H1 (cell line): ENCODE measurements around the gene RSF1. TPM values are rescaled to one million over a fixed set of nuclear protein-coding genes. Genes with fewer than 3 reads are reported as not detected.
A peak's percentile ranks its signal among the peaks of the same experiment; 100 is the strongest.

Experiments
- CTCF ChIA-PET: fragments of 300-600 bp; sonication (Branson Sonifier 250); formaldehyde crosslinking; loops from one replicate; lab custom pipeline; 2021; ENCODE audit not compliant: partially characterized antibody; lab: Charles Lee
- POLR2A ChIA-PET: fragments of 300-600 bp; sonication (Branson Sonifier 250); formaldehyde crosslinking; loops from one replicate; lab custom pipeline; 2021; ENCODE audit warnings: inconsistent platforms; ENCODE audit not compliant: partially characterized antibody; lab: Charles Lee
- DNase-seq, 2 experiments: peaks; one replicate each; pipeline versions ENCODE4 v3.0.0 to v3.0.0-alpha.2; 2010 to 2022; ENCODE audit warnings: low spot score in 2 of 2, low read depth in 1 of 2, mixed read lengths in 1 of 2
- FAIRE-seq: peaks from 2 replicates; lab custom pipeline; 2011; peaks lifted over from hg19 to GRCh38; lab: Jason Lieb, UNC
- H2AFZ ChIP-seq: 2 replicates; pipeline ENCODE4 v1.8.1; 2012; ENCODE audit warnings: low read length, inconsistent platforms
- H2AK5ac ChIP-seq: 2 replicates; pipeline ENCODE4 v1.6.1; 2013; ENCODE audit warnings: low read depth, low read length
- H2BK120ac ChIP-seq: replicated peaks from 2 replicates; pipeline ENCODE3; 2013; ENCODE audit warnings: low read depth, low read length, inconsistent platforms
- H2BK12ac ChIP-seq: 2 replicates; pipeline ENCODE4 v1.6.1; 2013; ENCODE audit warnings: low read depth, low read length
- H2BK15ac ChIP-seq: 2 replicates; pipeline ENCODE4 v1.6.1; 2013; ENCODE audit warnings: low read length
- H2BK20ac ChIP-seq: 2 replicates; pipeline ENCODE4 v1.6.1; 2013; ENCODE audit warnings: low read length
- H2BK5ac ChIP-seq: 2 replicates; pipeline ENCODE4 v1.6.1; 2013; ENCODE audit warnings: low read depth, low read length
- H3K14ac ChIP-seq: 2 replicates; pipeline ENCODE4 v1.6.1; 2013; ENCODE audit warnings: inconsistent platforms; ENCODE audit not compliant: insufficient read length
- H3K18ac ChIP-seq: 2 replicates; pipeline ENCODE4 v1.6.1; 2013; ENCODE audit warnings: low read length; ENCODE audit errors: extremely low read depth
- H3K23ac ChIP-seq: 2 replicates; pipeline ENCODE4 v1.6.1; 2013; ENCODE audit warnings: inconsistent platforms; ENCODE audit not compliant: insufficient read length
- H3K23me2 ChIP-seq: 2 replicates; pipeline ENCODE4 v1.6.1; 2013; ENCODE audit warnings: low read depth, low read length
- H3K27ac ChIP-seq: 2 replicates; pipeline ENCODE4 v1.6.1; 2011; ENCODE audit warnings: low read depth, low read length, inconsistent platforms
- H3K27me3 ChIP-seq, 4 experiments: replicated peaks in 1 of 4; 1 replicate in 1 of 4; 2 replicates in 3 of 4; pipeline versions ENCODE4 v1.6.1 to v1.8.1; 2011 to 2013; ENCODE audit warnings: low read length in 3 of 4, mild to moderate bottlenecking in 3 of 4, inconsistent platforms in 2 of 4, mixed read lengths in 2 of 4, moderate library complexity in 1 of 4; ENCODE audit not compliant: control insufficient read depth in 3 of 4, insufficient read depth in 3 of 4; ENCODE audit errors: extremely low read depth in 1 of 4
- H3K36me3 ChIP-seq, 4 experiments: 2 replicates each; pipeline versions ENCODE4 v1.6.1 to v1.8.1; 2011 to 2013; ENCODE audit warnings: mild to moderate bottlenecking in 4 of 4, low read length in 3 of 4, moderate library complexity in 2 of 4, control low read depth in 1 of 4, inconsistent platforms in 1 of 4; ENCODE audit not compliant: insufficient read depth in 4 of 4, control insufficient read depth in 2 of 4
- H3K4ac ChIP-seq: replicated peaks from 2 replicates; pipeline ENCODE3; 2013; ENCODE audit warnings: low read length, low read depth, mixed read lengths, inconsistent platforms; ENCODE audit not compliant: insufficient read length
- H3K4me1 ChIP-seq, 4 experiments: replicated peaks in 1 of 4; 1 replicate in 1 of 4; 2 replicates in 3 of 4; pipeline versions ENCODE4 v1.6.1 to v1.8.1; 2011 to 2013; ENCODE audit warnings: low read length in 3 of 4, inconsistent platforms in 2 of 4, mixed read lengths in 1 of 4; ENCODE audit not compliant: insufficient read depth in 4 of 4, control insufficient read depth in 3 of 4
- H3K4me2 ChIP-seq, 2 experiments: 2 replicates each; pipeline versions ENCODE4 v1.6.1 to v1.8.1; 2011 to 2013; ENCODE audit warnings: low read depth in 2 of 2, low read length in 2 of 2, control low read depth in 1 of 2, inconsistent platforms in 1 of 2, mild to moderate bottlenecking in 1 of 2; ENCODE audit not compliant: insufficient read depth in 1 of 2
- H3K4me3 ChIP-seq, 4 experiments: fragments of 200-600, 300-600 bp in 1 of 4; sonication (generic), shearing (Covaris generic), sonication (Bioruptor Twin) in 1 of 4; 2 replicates each; pipeline versions ENCODE4 v1.5.1 to v1.8.1; 2011 to 2016; ENCODE audit warnings: low read length in 4 of 4, low read depth in 3 of 4, control low read depth in 2 of 4, inconsistent platforms in 2 of 4, mild to moderate bottlenecking in 2 of 4, mixed read lengths in 1 of 4, moderate library complexity in 1 of 4; ENCODE audit not compliant: insufficient read depth in 2 of 4; ENCODE audit errors: extremely low read depth in 1 of 4
- H3K56ac ChIP-seq: replicated peaks from 2 replicates; pipeline ENCODE3; 2013; ENCODE audit warnings: low read depth, mild to moderate bottlenecking, mixed read lengths, low read length, inconsistent platforms; ENCODE audit not compliant: insufficient read length
- H3K79me1 ChIP-seq: 2 replicates; pipeline ENCODE4 v1.6.1; 2013; ENCODE audit warnings: low read depth, low read length, control low read depth
- H3K79me2 ChIP-seq, 2 experiments: 2 replicates each; pipeline versions ENCODE4 v1.6.1 to v1.8.1; 2012 to 2013; ENCODE audit warnings: low read length in 2 of 2, mild to moderate bottlenecking in 2 of 2, inconsistent platforms in 1 of 2; ENCODE audit not compliant: insufficient read depth in 2 of 2, control insufficient read depth in 1 of 2
- H3K9ac ChIP-seq, 4 experiments: replicated peaks in 1 of 4; 1 replicate in 1 of 4; 2 replicates in 3 of 4; pipeline versions ENCODE4 v1.6.1 to v1.8.1; 2011 to 2013; ENCODE audit warnings: low read depth in 3 of 4, low read length in 3 of 4, control low read depth in 2 of 4, mild to moderate bottlenecking in 2 of 4, moderate library complexity in 2 of 4, inconsistent platforms in 1 of 4; ENCODE audit errors: extremely low read depth in 1 of 4
- H3K9me3 ChIP-seq, 2 experiments: 2 replicates each; pipeline versions ENCODE4 v1.6.1 to v1.8.1; 2012 to 2013; ENCODE audit warnings: mild to moderate bottlenecking in 2 of 2, moderate library complexity in 2 of 2, control low read depth in 1 of 2, inconsistent platforms in 1 of 2, low read depth in 1 of 2, low read length in 1 of 2, mixed read lengths in 1 of 2; ENCODE audit not compliant: insufficient read depth in 2 of 2
- H4K20me1 ChIP-seq, 2 experiments: replicated peaks in 1 of 2; 2 replicates each; pipeline versions ENCODE3 to v1.8.1; 2011 to 2013; ENCODE audit warnings: inconsistent platforms in 2 of 2, low read length in 2 of 2, mild to moderate bottlenecking in 1 of 2; ENCODE audit not compliant: insufficient read depth in 2 of 2, control insufficient read depth in 1 of 2
- H4K5ac ChIP-seq: 2 replicates; pipeline ENCODE4 v1.6.1; 2013; ENCODE audit warnings: low read length, low read depth, mixed read lengths, inconsistent platforms; ENCODE audit not compliant: insufficient read length
- H4K8ac ChIP-seq: 2 replicates; pipeline ENCODE4 v1.8.0; 2013; ENCODE audit warnings: mild to moderate bottlenecking, moderate library complexity, low read length, inconsistent platforms; ENCODE audit not compliant: insufficient read depth; ENCODE audit errors: extremely low read depth
- H4K91ac ChIP-seq: replicated peaks from 2 replicates; pipeline ENCODE3; 2013; ENCODE audit warnings: low read length, mixed read lengths, inconsistent platforms; ENCODE audit not compliant: insufficient read length
- CEBPB ChIP-seq: IDR thresholded peaks from 2 replicates; pipeline ENCODE4 v1.6.1; 2012; ENCODE audit warnings: low read depth, low read length
- CREB1 ChIP-seq: IDR thresholded peaks from 2 replicates; pipeline ENCODE4 v1.6.1; 2012; ENCODE audit warnings: inconsistent platforms
- CTBP2 ChIP-seq: IDR thresholded peaks from 2 replicates; pipeline ENCODE4 v1.7.0; 2011; ENCODE audit warnings: borderline replicate concordance, mild to moderate bottlenecking, moderate library complexity, mixed read lengths, low read length; ENCODE audit not compliant: insufficient read depth, insufficient read length
- FOSL1 ChIP-seq: IDR thresholded peaks from 2 replicates; pipeline ENCODE4 v1.6.1; 2011; ENCODE audit warnings: mild to moderate bottlenecking, low read depth, low read length, moderate library complexity; ENCODE audit not compliant: insufficient read depth
- WGBS, 2 experiments: shearing (Covaris generic) in 1 of 2; methylation state at CpG; one replicate each; pipeline versions ENCODE4 v1.1.6 to v1.1.7; 2013 to 2015; ENCODE audit warnings: low lambda C conversion rate in 2 of 2, mixed read lengths in 2 of 2, inconsistent platforms in 1 of 2, low coverage in 1 of 2, missing lambda C conversion rate in 1 of 2; ENCODE audit not compliant: insufficient replicate concordance in 2 of 2, insufficient coverage in 1 of 2, insufficient read length in 1 of 2; ENCODE audit errors: extremely low coverage in 1 of 2, missing lambda C conversion rate in 1 of 2; 5-methylcytosine and 5-hydroxymethylcytosine counted together
- polyA plus RNA-seq, 7 experiments: library from polyadenylated mRNA; depleted of rRNA in 3 of 7; stranded (reverse) in 5 of 7; unstranded in 2 of 7; fragments of >200 nt in 5 of 7; fragments of 200-250 nt in 2 of 7; gene quantifications; 1 replicate in 5 of 7; 2 replicates in 1 of 7; 4 replicates in 1 of 7; pipeline versions ENCODE4 v1.2.1 to v1.2.3, GENCODE V29; 2011 to 2013; ENCODE audit warnings: missing spikeins in 2 of 7, mixed read lengths in 2 of 7
- total RNA-seq: library from RNA; stranded (reverse); fragmentation: NEBNext Ultra II Directional; extraction: Animal tissue kit (Norgen Biotek cat#: 25700); gene quantifications from 2 replicates; pipeline ENCODE4 v1.2.1, GENCODE V29; 2021
- TF ChIP-seq, protein P1 (sequence below): IDR thresholded peaks from 2 replicates; pipeline ENCODE4 v1.6.1; 2012; ENCODE audit warnings: inconsistent platforms
- TF ChIP-seq, protein P2 (sequence below), 3 experiments: IDR thresholded peaks; 1 replicate in 2 of 3; 2 replicates in 1 of 3; pipeline versions ENCODE4 v1.5.1 to v1.6.1; 2011; ENCODE audit warnings: low read length in 3 of 3, mild to moderate bottlenecking in 3 of 3, inconsistent platforms in 2 of 3, low read depth in 1 of 3, moderate library complexity in 1 of 3; ENCODE audit not compliant: insufficient read depth in 1 of 3; ENCODE audit errors: control extremely low read depth in 1 of 3

The RSF1 gene
- total and polyA plus RNA-seq, 2 of the 8 experiments (the other 6 are each of a cell fraction or from before 2014, with no cell fraction given) = 17.8 to 87.9 TPM

DNA sequence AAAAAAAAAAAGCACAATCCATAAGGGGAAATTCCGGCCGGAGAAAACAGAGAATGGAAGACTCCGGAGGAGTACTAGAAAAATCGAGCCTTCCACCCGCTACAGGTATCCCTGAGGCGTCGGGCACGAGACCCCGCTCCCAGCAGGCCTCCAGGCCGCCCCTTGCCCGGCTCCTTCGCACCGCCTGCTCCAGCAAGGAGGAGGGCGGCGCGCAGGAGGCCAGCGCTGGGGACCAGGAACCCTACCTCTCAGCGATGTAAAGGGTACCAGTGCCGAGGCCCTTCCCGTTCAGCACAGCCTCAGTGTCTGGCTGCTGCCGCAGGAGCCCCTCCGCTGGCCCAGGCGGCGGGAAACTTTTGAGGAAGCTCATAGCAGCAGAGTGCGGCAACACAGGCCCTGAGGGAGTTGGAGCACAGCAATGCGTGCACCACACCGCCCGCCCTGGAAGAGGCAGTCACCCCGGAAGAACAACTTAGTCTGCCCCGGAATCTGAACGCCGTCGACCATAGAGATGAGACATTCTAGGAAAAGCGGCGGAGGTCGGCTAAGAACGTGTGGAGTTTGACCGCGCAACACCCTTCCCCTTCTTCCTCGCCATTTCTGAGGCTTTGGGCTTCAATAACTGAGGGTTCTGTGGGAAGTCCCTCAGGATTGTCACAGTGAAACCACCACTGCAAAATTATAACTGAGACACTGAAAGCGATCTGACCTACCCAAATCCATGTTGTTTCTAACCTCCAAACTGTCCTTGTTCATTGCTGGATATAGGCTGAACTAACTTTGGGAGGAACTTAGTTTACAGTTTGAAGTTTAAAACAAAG is 183.0 kb downstream of the RSF1 start, which contains the start of gene CLNS1A:
TSS of gene CLNS1A (minus strand) at position 450 of the 821 bp plus-strand sequence. CDS start at position 370, 80 bp downstream.
- Histone ChIP-seq H3K36me3 (no peaks in the 10 kb centered on the region; a peak in 2 of 8 replicates), H4K20me1 (peaks cover 2 to 3% of the 10 kb centered on the region in 2 experiments), H3K9me3 (no peaks in the 10 kb centered on the region), H3K4me1 (peaks cover 2 to 7% (median 3%) of the 10 kb centered on the region in 4 experiments; a peak in 6 of 7 replicates), H3K23ac (no peak within 1 kb of the TSS), H2BK20ac (no peak within 1 kb of the TSS), H2AK5ac (no peak within 1 kb of the TSS), H2BK15ac (no peak within 1 kb of the TSS), H3K9ac (peak within 1 kb of the TSS; percentile 78 to 90 (median 88)), H4K8ac (peak within 1 kb of the TSS; percentile 88), H3K18ac (peak within 1 kb of the TSS; percentile 57; the same call in 1 of the 2 replicates), H2AFZ (peak within 1 kb of the TSS; percentile 37; the same call in 1 of the 2 replicates), H4K91ac (no peak within 1 kb of the TSS), H3K79me2 (peaks cover 12 to 48% of the 10 kb centered on the region in 2 experiments), H2BK5ac (peak within 1 kb of the TSS; percentile 86), H3K56ac (peak within 1 kb of the TSS; percentile 81), H3K14ac (no peak within 1 kb of the TSS), H3K4me2 (peak within 1 kb of the TSS; percentile 76 to 82), H3K4me3 (peak within 1 kb of the TSS; percentile 83 to 94 (median 90)), H3K27ac (peak within 1 kb of the TSS; percentile 76), H2BK12ac (no peak within 1 kb of the TSS), H3K79me1 (peaks cover 6% of the 10 kb centered on the region), H3K23me2 (peaks cover 5% of the 10 kb centered on the region; the same call in 1 of the 2 replicates), H4K5ac (peak within 1 kb of the TSS; percentile 74), H3K27me3 (no peaks in the 10 kb centered on the region), H3K4ac (no peak within 1 kb of the TSS), H2BK120ac (no peak within 1 kb of the TSS)
- WGBS, 2 experiments = 1% methylated on average over 41 of the region's 41 CpGs; no CpG with 5 or more reads in 1 of the 2 experiments
- ChIA-PET POLR2A (interaction anchor here (0.7 to 2.1 kb wide), 8 partner anchors 11 to 357 kb away, joined by 3 to 13 read pairs (median 4); partner anchors contain the start of gene INTS4), CTCF (interaction anchor here (0.8 to 1.1 kb wide), 2 partner anchors 9 to 210 kb away, joined by 3 to 4 read pairs; no protein-coding TSS in a partner anchor)
- DNase-seq (peak; percentile 64 to 85), FAIRE-seq (peak; percentile 7)
- no peak for TF ChIP-seq FOSL1
- TF ChIP-seq, protein P1, sequence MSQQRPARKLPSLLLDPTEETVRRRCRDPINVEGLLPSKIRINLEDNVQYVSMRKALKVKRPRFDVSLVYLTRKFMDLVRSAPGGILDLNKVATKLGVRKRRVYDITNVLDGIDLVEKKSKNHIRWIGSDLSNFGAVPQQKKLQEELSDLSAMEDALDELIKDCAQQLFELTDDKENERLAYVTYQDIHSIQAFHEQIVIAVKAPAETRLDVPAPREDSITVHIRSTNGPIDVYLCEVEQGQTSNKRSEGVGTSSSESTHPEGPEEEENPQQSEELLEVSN = peak; percentile 76
- no peak for TF ChIP-seq CREB1
- TF ChIP-seq CEBPB = no peak
- TF ChIP-seq CTBP2 = no peak
- TF ChIP-seq, protein P2, sequence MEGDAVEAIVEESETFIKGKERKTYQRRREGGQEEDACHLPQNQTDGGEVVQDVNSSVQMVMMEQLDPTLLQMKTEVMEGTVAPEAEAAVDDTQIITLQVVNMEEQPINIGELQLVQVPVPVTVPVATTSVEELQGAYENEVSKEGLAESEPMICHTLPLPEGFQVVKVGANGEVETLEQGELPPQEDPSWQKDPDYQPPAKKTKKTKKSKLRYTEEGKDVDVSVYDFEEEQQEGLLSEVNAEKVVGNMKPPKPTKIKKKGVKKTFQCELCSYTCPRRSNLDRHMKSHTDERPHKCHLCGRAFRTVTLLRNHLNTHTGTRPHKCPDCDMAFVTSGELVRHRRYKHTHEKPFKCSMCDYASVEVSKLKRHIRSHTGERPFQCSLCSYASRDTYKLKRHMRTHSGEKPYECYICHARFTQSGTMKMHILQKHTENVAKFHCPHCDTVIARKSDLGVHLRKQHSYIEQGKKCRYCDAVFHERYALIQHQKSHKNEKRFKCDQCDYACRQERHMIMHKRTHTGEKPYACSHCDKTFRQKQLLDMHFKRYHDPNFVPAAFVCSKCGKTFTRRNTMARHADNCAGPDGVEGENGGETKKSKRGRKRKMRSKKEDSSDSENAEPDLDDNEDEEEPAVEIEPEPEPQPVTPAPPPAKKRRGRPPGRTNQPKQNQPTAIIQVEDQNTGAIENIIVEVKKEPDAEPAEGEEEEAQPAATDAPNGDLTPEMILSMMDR (IDR thresholded peaks at IDR 0.05; ENCODE audit: control extremely low read depth in 1 of 3, insufficient read depth in 1 of 3, low read depth in 1 of 3, low read length in 3 of 3) = peak in 1 of 3 experiments; percentile 4; a peak in 1 of 4 replicates
